HG03280 (cell line): ENCODE data around the gene PLEKHO2.

Experiments
- ATAC-seq: cut with Tn5 transposase; IDR thresholded peaks from one replicate; pipeline ENCODE4 v1.9.1; 2021; ENCODE audit warnings: mild to moderate bottlenecking, moderate library complexity; ENCODE audit not compliant: unreplicated experiment

The PLEKHO2 gene

GRCh38 chr15:64911311-64912186 lies 69.8 kb downstream of the PLEKHO2 start, which contains the start of gene ANKDD1A:
TSS of gene ANKDD1A (plus strand) at chr15:64911902. CDS start at chr15:64911931, 29 bp downstream.
- peak; percentile 65 for ATAC-seq

DNA sequence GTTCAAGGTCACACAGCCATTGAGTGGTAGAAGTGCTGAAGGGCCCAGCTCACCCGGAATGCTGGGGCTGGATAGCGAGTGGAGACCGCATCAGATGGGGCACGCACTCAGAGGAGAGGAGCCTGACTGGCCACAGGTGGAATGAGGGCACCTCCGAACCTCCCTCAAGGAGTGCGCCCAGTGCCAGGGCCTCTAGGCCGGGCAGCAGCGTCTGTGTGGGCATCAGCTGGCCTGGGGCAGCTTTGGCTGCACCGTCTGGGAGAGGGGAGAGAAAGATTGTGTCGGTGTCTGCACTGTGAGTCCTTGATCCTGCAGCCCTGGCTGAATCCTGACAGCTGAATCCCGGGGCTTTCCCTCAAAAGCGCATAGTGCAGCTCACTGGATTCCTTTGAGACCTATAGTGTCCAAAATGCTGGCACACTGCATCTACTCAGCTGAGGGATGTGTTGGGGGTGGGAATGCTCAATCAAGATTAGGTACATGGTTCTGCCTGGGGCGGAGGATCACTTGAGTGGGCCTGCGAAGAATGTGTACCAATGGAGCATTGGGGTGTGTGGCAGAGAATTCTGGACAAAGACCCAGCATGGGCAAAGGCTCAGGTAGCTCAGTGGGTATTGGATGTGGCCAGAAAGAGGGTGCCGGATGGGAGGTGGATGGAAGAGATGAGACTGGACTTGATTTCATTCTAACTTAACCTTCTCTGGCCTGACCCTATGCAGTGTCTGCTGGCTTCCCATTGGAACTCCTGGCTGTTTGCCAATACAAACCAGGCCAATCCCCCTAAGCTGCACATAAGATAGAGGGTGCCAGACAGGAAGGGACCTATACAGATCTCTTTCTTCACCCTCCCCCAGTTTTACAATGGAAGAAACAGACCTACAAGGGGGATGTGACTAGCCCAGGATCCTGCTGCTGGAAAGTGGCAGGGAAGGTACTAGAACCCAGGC lies 70.9 kb downstream of the PLEKHO2 start:
- no peak for ATAC-seq

DNA sequence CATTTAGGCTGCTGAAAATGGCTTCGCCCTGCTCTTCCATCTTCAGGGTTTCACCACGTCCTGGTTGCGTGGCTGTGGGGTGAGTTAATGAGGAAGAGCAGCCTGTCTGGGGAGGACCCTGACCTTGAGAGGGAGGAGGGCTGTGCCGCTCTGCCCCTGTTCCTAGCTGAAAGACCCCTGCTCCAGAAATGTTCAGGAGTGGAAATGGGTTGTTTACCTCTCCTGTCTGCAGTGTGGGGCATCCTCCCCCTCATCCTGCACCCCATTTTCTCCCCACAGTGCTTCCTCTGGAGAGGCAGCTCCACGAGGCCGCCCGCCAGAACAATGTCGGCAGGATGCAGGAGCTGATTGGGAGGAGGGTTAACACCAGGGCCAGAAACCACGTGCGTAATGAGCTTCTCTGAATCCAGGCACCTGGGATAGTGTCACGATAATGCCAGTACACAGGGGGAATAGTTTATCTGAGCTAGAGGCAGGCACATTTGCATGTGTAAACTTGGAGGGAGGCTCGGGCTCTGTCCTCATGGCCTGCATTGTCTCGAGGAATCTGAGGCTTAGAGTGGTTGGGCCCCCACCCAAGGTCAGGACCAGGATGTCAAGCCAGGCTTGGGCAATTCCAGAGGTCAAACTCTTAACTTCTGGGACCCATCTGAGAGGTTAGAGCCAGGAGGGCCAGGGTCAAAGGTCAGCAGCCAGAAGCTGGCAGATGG lies 74.0 kb downstream of the PLEKHO2 start:
- no peak for ATAC-seq

GRCh38 chr15:64916365-64916764 lies 74.7 kb downstream of the PLEKHO2 start:
- no peak for ATAC-seq

GRCh38 chr15:64917211-64917610 lies 75.5 kb downstream of the PLEKHO2 start:
- ATAC-seq, result no peak
